D721Med (cell line): Measurements from ENCODE around the gene PARK7.

Experiments
- DNase-seq: peaks from one replicate; pipeline ENCODE4 v3.0.0; 2011; ENCODE audit warnings: low spot score; ENCODE audit not compliant: insufficient read length
- FAIRE-seq: peaks from 2 replicates; lab custom pipeline; 2011; peaks lifted over from hg19 to GRCh38; lab: Jason Lieb, UNC
- TF ChIP-seq, protein P1 (sequence below): IDR thresholded peaks from 2 replicates; pipeline ENCODE4 v1.5.1; 2012; ENCODE audit warnings: mild to moderate bottlenecking, control low read depth; ENCODE audit not compliant: insufficient read depth; ENCODE audit errors: missing control alignments

Gene PARK7

DNA sequence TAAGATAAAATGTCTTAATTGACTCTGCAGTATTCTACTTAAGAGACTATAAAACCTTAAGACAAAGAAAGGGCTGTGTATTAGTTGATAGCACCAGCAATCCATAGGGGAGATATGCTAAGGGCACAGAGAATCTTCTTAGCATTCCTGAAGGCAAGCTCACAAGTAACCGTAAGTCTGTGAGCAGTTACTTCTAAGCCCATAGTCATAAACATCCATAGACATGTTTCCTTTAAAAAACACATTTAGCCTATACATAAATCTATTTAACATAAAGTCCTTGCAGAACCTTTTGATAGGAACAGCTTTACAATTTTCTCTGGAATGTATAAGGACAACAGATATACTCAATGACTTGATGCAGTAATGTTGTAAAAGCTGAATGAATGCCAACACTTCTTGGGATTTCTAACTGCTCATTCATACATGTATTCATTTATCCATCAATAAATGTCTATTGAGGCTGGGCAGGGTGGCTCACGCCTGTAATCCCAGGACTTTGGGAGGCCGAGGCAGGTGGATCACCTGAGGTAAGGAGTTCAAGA, 70.9 kb downstream of the PARK7 start:
- TF ChIP-seq, protein P1, sequence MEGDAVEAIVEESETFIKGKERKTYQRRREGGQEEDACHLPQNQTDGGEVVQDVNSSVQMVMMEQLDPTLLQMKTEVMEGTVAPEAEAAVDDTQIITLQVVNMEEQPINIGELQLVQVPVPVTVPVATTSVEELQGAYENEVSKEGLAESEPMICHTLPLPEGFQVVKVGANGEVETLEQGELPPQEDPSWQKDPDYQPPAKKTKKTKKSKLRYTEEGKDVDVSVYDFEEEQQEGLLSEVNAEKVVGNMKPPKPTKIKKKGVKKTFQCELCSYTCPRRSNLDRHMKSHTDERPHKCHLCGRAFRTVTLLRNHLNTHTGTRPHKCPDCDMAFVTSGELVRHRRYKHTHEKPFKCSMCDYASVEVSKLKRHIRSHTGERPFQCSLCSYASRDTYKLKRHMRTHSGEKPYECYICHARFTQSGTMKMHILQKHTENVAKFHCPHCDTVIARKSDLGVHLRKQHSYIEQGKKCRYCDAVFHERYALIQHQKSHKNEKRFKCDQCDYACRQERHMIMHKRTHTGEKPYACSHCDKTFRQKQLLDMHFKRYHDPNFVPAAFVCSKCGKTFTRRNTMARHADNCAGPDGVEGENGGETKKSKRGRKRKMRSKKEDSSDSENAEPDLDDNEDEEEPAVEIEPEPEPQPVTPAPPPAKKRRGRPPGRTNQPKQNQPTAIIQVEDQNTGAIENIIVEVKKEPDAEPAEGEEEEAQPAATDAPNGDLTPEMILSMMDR = no peak
- DNase-seq (no peak), FAIRE-seq (no peak)

DNA sequence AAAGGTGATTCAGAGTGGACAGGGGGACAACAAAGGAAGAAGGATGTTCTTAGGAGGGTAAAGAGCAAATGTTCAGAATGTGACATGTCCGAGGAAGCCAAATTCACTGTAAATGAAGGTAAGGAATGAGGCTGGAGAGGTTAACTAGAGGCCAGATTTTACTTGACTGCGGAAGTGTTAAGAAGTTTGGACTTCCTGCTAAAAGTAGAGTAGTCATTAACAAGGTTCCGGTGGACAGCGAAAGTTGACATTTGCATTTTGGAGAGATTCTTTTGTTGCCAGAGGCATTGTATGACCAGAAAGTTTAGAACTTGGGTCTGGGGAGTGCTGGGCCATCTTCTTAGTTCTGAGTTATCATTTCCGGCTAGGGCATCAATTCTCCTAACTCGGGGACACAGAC, 71.8 kb downstream of the PARK7 start:
- TF ChIP-seq, protein P1 = no peak
- DNase-seq = no peak
- no peak for FAIRE-seq
